Stimulated activated CD4-positive, alpha-beta T cell treated with anti-CD3 and anti-CD28 coated beads, TNF-alpha, amount 100 ng/mL, for 24 hours (primary cell): ENCODE data around the gene PPIA.
A peak's percentile ranks its signal among the peaks of the same experiment; 100 is the strongest.

Source experiments
- DNase-seq, 3 experiments: peaks; one replicate each; pipeline ENCODE4 v3.0.0-alpha.2; 2020; ENCODE audit warnings: low read depth in 3 of 3

PPIA gene

DNA sequence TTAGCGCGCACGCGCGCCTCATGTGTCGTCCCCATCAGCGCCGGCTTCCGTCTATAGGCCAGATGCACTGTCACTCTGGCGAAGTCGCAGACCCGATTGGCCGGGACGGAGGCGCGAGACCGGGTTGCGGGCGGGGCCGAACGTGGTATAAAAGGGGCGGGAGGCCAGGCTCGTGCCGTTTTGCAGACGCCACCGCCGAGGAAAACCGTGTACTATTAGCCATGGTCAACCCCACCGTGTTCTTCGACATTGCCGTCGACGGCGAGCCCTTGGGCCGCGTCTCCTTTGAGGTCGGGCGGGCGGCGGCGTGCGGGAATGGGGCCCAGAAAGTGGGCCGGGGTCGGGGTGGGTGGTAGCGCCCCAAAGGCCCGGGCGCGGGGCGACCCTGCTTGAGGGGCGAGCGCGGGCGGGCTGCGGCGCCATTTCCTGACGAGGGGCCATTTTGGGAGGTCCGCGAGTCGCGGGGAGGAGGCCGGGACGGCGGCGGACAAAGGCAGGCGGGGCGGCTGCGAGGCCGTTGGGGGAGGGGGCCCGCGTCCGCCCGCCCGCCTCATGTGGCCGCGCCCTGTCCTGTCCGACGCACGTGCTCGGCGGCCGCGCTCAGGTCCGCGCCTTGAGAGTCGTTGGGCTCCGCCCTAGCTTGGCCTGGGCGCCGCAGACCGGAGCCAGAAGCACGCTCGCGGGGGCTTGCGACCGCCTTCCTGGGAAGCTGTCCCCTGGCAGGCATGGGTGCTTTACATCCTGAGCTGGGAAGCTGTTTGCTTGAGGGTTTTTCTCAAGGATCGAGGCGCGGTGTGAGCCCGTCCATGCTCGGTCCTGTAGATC lies at the start of gene PPIA:
Gene PPIA, plus strand, starts transcription at position 178 of the 825 bp plus-strand sequence. Its CDS starts 44 bp downstream, at position 222.
- DNase-seq = peak; percentile 97 to 98 (median 98)

DNA sequence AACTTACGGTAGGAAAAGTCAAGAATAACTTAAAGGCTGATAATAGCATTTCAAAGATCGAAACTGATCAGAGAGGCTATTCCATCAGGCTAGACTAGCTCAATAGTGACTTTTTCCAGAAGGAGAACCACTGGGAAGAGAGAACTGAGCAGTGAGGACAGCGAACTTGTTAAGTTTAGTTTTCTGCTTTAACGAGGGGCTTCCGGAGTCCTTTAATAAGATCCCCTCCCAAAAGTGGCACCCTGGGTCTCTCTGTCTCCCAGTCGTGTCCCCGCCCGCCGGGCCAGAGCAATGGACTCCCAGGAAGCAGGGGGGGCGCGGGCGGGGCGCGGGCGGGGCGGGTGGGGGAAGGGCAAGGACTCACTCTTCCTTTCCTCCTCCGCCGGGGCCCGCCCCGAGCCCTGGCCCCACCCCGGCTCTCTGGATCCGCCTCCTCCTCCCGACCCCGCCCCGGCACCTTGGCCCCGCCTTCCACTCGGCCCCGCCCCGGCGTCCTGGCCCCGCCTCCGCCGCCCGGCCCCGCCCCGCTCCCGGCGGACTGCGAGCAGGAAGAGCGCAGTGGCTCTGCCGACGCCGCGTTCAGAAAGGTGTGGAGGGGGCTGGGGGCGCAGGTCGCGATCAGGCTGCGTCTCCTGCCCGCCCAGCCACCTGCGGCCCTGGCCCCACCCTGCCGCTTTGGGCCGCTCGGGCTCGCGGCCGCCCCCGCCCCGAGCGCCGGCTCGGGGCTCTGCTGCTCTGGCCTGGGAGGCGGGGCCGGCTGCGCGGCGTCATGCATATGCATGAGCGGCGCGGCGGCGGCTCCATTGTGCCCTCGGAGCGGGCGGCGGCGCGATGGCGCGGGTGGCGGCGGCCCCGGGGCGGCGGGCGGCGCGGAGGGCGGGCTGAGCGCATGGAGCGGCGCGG lies 48.2 kb upstream of the PPIA start, which contains the start of gene ZMIZ2:
Gene ZMIZ2, plus strand, starts transcription at position 803 of the 903 bp plus-strand sequence. CDS start 7,403 bp downstream, outside the sequence.
- DNase-seq = peak; percentile 81 to 88 (median 87)

DNA sequence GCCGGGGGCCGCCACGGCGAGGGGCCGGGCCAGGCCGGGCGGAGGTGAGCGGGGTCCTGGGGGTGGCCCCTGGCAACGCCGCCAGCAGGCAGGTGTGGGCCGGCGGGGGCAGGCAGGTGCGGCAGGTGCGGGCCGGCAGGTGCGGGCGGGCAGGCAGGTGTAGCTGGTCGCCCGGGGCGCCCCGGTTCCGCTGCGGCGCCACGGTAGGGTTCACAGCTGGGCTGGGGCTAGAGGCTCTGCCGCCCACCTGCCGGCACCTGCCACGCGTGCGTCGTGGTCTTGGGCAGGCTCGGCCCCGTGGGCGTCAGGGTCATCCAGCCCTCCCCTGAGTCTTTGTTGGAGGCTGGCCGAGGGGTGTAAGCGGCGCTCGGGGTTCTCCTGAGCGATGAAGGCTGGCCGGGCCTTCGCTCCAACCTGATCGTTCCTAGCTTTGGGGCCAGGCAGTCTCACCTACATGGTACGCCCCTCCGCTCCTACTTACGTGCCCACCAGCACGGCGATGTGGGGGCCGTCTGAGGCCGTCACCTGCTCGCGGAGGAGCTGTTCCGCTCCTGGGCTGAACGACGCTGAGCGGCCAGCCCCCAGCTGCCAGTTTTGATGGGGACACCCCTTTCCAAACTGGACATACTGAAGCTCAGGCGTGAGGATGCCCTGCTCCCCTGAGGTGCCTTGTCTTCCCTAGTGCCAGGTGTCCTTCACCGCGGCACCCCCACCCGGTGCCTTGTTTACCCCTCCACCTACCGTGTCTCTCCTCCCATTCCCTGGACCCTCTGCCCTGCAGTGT lies 47.3 kb upstream of the PPIA start:
- DNase-seq = no peak

DNA sequence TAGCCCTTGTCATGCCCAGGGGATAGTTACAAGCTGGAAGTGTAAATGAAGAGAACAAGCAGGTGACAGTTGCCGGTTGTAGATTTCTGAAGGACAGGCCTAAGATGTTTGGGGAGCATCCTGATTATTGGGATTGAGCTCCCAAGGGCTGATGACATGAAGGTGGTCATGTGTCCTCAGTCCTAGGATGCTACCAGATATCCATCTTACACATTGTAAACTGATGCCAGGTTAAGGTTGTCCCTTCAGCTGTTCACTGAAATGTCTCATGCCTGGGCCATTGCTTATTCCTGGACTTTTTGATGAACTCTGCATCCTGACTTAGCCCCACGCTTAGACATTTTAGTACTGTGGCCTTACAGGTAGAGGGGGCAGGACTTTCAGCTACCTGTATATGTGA lies 46.5 kb upstream of the PPIA start:
- no peak for DNase-seq

DNA sequence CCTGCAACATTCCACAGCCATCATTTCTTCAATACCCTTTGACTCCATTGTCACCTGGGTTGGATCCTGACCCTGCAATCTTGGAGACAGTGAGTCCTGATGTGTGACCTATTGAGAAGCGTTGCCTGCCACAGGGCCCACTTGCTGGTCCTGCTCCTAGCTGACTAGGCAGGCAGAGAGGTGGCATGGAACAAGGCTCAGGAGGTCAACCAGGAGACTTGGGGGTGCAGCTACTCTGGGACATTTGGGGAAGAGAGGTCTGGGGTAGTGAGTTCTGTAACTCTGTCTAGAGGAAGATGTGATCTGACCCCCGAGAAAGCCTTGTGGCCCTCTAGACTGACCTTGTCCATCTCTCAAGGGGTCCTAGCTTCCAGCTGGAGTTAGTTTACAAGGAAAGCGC lies 46.1 kb upstream of the PPIA start:
- DNase-seq = no peak

DNA sequence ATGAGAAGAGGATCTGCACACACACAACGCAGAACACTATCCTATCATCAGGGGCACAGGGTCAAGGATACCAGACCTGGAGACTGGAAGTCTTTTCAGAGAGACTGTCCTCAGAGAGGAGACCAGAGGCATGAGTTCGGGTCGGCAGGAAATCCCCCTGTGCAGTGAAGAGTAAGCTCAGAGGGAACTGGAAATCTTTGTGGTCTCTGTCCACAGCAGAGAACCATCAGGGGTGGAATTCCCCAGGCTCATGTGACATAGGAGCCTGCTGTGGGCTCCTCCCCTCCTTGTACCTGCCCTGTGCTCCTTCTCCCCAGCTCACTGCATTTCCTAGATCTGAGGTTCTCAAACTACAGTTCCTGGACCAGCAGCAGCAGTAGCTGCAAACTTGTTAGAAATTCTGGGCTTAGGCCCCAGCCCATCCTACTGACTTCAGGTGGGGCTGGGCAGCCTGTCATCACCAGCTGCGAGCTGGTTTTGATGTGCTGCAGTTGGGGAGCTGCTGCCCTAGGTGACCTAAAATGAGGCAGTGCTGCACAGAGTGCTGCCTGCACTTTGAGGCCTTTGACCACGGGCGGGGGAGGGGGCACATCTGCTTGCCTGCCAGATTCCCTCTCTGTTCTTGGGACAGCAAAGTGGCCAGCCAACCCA lies 45.4 kb upstream of the PPIA start:
- DNase-seq = peak; percentile 20 to 57 (median 23)

DNA sequence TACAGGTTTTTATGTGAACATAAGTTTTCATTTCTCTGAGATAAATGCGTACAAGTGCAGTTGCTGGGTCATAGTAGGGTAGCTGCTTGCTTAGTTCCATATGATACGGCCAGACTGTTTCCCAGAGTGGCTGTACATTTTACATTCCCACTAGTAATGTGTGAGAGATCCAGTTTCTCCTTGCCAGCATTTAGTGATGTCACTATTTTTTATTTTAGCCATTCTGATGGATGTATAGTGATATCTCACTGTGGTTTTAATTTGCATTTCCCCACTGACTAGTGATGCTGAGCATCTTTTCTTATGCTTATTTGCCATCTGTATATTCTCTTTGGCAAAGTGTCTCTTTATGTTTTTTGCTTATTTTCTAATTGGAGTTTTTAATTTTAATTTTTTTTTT lies 43.7 kb upstream of the PPIA start:
- DNase-seq = no peak

DNA sequence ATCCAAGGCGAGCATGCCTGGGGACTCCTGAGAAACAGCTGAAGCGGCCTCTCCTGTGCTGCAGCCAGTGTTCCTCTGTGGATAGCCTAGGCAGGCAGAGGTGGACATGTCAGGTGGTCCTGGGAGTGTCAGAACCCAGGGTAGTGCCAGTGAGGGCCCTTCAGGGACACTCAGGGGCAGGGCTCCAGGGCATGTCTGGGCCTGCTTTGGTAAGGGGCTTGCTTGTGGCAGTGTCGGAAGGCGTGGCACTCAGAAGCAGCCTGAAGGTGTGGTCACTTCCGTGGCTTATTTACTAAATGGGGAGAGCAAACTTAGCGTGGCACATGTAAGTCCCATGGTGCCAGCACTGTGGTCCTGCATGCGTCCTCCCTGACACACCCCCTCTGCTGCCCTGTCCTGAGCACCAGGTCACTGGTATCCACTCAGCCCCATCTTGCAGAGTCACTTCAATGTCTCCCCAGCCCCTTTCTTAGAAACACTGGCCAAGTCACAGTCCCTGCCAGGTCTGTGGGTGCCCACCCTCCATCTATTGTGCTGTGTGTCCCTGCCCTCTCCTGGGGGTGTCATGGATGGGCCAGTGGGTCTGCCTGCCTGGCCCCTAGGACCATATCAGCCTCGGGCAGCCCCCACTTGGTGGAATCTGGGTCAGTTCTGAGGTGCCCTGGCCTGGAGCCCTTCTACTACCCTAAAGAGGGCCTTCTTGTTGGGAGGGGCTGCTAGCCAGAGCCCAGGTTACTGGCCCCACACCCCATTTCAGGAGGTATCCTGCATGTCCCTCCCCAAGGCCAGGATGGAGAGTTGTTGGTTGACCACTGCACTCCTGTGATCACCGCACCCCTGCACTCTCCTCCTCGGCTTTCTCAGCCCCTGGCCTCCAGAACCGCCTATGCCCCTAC lies 41.4 kb upstream of the PPIA start:
- no peak for DNase-seq

DNA sequence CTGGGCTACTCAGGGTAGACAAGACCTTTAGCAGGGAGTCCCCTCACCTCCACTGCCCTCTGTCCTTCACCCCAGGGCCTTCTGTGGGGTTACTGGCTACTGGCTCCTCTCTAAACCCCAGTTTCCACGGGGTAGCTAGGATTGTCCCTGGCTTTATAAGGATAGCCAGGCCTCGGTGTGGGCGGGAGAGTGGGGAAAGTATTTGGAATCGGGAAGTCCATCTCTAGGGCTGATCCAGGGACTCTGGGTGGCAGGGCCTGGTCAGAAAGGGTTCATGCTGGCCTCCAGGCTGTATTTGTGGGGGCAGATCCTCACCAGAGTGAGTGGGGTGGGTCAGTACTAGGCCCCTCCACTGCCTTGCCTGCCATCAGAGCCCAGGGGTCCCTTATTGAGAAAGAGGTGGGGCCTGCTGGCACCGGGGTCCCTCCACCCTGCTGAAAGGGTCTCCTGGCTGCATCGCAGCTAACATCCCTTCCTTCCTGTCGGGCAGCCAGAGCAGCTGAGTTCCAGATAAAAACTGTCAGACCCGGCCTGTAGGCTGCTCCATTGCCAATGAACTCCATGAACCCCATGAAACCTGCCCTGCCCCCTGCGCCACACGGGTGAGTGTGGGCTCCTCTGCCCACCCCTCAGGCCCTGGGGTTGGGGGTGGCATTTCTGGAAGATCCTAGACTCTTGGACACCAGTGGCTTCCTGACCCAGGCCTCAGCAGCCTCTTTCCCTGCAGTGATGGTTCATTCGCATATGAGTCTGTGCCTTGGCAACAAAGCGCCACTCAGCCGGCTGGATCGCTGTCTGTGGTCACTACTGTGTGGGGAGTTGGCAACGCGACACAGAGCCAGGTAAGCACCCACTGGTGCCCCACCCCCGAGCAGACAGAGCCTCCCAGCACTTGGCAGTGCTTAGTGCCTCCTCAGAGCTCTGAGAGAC lies 40.5 kb upstream of the PPIA start:
- no peak for DNase-seq

DNA sequence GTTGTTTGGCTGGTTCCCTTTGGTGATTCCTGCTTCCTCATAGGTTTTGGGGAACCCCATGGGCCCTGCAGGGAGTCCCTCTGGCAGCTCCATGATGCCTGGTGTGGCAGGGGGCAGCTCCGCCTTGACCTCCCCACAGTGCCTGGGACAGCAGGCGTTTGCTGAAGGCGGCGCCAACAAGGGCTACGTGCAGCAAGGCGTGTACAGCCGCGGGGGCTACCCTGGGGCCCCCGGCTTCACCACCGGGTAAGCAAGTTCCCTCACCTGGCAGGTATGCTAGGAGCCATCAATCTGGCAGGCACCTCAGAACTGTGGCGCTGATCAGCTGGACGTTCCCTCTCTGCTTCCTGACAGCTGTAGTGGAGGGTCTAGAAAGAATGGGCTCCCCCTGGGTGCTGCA lies 39.6 kb upstream of the PPIA start:
- no peak for DNase-seq

DNA sequence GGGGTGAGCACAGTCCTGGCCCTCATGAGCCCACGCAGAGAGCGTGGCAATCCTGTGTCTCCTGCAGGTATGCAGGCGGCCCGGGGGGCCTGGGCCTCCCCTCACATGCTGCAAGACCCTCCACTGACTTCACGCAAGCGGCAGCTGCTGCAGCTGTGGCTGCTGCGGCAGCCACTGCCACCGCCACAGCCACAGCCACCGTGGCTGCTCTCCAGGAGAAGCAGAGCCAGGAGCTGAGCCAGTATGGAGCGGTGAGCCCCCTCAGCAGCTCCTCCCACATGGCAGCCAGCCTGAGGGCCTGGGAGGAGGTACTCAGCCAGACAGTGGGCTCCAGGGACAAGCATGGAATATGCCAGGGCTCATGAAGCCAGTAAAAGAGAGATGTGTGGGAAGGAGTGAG lies 39.2 kb upstream of the PPIA start:
- DNase-seq = no peak

DNA sequence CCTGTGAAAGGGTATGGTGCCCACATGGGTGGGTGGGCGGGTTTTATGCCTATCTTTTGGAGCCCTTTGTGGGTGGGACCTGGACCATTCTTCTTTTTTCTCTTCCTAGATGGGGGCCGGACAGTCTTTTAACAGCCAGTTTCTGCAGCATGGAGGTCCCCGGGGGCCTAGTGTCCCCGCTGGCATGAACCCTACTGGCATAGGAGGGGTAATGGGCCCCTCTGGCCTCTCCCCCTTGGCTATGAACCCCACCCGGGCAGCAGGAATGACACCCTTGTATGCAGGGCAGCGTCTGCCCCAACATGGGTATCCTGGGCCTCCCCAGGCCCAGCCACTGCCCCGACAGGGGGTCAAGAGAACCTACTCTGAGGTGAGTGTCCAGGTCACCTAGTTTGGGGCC lies 38.7 kb upstream of the PPIA start:
- no peak for DNase-seq

DNA sequence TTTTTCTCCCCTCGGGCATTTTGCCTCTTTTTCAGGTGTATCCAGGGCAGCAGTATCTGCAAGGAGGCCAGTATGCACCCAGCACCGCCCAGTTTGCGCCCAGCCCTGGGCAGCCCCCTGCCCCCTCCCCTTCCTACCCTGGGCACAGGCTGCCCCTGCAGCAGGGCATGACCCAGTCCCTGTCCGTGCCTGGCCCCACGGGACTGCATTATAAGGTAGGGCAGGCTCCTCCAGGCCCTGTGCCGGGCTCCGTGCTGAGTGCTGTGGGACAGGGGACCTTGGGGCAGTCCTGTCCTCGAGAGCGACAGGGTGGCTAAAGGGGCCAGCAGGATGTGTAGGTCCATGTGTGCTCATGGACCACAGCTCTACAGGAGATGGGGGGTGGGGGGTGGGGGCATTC lies 37.2 kb upstream of the PPIA start:
- DNase-seq = no peak

DNA sequence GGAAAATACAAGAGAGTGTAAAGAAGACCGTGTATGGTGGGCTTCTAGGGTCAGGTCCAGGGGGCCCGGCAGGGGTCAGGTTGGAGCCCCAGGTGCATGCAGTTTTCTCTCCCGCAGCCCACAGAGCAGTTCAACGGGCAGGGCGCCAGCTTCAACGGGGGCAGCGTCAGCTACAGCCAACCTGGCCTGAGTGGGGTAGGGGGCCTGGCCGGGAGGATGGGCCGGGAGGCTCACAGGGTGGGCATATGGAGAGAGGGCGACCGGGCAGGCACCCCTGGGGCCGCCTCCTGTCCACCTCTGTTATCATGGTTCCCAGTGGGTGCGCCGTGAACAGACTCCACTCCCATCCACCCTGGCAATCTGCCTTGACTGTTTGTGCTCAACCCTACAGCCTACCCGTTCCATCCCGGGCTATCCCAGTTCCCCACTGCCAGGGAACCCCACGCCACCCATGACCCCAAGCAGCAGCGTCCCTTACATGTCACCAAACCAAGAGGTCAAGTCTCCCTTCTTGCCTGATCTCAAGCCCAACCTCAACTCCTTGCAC lies 36.4 kb upstream of the PPIA start:
- no peak for DNase-seq

DNA sequence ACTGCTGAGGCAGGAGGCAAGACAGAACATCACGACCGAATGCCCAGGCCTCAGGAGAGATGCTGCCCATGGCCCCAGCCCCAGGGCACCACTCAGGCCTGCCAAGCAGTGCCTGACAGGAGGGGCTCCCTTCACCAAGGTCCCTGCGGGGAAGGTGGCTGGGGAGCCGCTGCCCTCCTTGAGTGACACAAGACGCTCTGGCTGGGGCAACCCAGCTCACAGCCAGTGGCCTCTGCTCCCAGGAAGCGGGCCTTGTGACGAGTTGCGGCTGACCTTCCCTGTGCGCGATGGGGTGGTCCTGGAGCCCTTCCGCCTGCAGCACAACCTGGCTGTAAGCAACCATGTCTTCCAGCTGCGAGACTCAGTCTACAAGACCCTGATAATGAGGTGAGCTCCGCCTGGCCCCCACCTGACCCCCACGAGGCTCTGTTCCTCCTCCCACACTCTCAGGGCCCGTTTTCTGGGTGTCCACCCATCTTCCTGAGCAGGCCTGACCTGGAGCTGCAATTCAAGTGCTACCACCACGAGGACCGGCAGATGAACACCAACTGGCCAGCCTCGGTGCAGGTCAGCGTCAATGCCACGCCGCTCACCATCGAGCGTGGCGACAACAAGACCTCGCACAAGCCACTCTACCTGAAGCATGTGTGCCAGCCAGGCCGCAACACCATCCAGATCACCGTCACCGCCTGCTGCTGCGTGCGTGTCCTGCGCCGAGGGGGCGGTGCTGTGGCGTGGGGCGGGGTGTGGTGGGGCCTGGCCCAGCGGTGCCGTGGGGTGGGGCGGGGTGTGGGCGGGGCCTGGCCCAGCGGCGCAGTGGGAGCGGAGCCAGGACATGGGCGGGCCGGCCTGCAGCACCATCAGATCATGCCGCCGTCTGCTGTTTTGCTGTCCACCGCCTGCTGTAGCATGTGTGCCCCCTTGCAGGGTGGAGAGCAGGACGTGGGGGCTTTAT lies 35.0 kb upstream of the PPIA start:
- DNase-seq = no peak

DNA sequence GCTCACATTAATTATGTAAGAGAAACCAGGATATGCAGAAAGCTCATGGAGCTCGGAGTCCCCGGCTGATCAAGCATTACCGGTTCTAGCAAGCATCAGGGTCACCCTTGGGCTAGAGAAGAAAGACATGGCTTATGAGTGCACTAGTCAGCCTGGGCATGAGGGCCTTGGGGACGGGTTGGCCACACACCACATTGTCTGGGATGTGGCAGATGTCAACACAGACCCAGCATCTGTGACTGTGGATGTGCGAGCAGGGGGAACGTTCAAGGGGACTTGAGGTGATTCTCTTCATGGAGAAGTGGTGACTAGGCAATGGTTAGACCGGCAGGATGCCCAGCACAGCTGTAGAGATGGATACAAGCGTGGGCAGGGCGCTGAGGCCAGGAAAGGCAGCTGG lies 34.2 kb upstream of the PPIA start:
- DNase-seq = no peak

DNA sequence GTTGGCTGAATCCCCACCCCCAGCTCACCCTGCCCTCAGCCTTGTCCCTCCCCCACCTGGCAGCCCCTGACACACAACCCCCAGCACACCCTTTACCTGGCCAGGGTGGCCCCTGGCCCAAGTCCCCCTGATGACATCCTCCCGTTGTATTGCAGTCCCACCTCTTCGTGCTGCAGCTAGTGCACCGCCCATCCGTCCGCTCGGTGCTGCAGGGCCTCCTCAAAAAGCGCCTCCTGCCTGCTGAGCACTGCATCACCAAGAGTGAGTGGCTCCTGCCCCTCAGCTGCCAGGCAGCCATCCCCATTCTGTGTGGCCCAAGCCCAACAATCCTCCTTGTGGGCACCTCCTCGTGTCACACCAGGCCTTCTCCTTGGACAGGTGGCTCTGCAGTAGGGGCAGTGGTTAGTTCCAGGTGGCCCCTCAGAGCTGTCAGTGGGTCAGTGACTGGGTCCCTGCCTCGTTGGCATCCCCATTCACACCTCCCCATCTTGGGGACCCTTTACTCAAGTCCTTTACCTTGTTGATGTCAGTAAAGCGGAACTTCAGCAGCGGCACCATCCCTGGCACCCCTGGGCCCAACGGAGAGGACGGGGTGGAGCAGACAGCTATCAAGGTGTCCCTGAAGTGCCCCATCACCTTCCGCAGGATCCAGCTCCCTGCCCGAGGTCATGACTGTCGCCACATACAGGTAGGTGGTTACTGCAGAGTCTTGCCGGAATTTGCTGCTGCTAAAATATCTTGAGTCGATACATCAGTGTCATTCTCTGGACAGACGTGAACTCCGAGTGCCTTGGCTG lies 33.6 kb upstream of the PPIA start:
- no peak for DNase-seq
